ENCODE data around the gene RAMP1. TPM values are rescaled to one million over a fixed set of nuclear protein-coding genes. Genes with fewer than 3 reads are reported as not detected.

RAMP1 gene
- total and polyA plus RNA-seq, 9 of the 15 experiments (the other 6 are each of a cell fraction or from before 2014, with no cell fraction given), result 0.72 to 0.77 TPM; not detected in 7

GRCh38 chr2:237923481-237924163 lies 64.2 kb downstream of the RAMP1 start (continued):
- no peak for TF ChIP-seq CREB3L1 (IDR thresholded peaks at IDR 0.05; ENCODE audit: borderline replicate concordance, low read depth)
- TF ChIP-seq SRSF1 (IDR thresholded peaks at IDR 0.05; ENCODE audit: low read depth, low read length), result no peak
- no peak for TF ChIP-seq PPARD (CRISPR knock-in tag; IDR thresholded peaks at IDR 0.05)
- TF ChIP-seq ZNF324 (CRISPR knock-in tag; IDR thresholded peaks at IDR 0.05), result no peak
- TF ChIP-seq TGIF2 (CRISPR knock-in tag; IDR thresholded peaks at IDR 0.05), result no peak
- TF ChIP-seq ILF3 (IDR thresholded peaks at IDR 0.05; ENCODE audit: borderline replicate concordance), result no peak
- TF ChIP-seq NR2C1 (IDR thresholded peaks at IDR 0.05), result no peak
- TF ChIP-seq NR2C1 (tag; IDR thresholded peaks at IDR 0.05), result no peak
- no peak for TF ChIP-seq ZNF695 (CRISPR knock-in tag; IDR thresholded peaks at IDR 0.05)
- no peak for TF ChIP-seq KLF10 (CRISPR knock-in tag; IDR thresholded peaks at IDR 0.05)
- peak; percentile 35; the same call in 1 of the 2 replicates for TF ChIP-seq PHF8 (IDR thresholded peaks at IDR 0.05; ENCODE audit: borderline replicate concordance, low read length)
- TF ChIP-seq ARNT (IDR thresholded peaks at IDR 0.05), result peak in 1 of 2 experiments; percentile 22; a peak in 1 of 4 replicates
- TF ChIP-seq NCOA1 (IDR thresholded peaks at IDR 0.05; ENCODE audit: low read depth), result no peak
- no peak for TF ChIP-seq SMARCB1 (IDR thresholded peaks at IDR 0.05; ENCODE audit: insufficient read length, low read depth)
- no peak for TF ChIP-seq SAFB2 (IDR thresholded peaks at IDR 0.05; ENCODE audit: borderline replicate concordance, low read depth, low read length, severe bottlenecking)
- TF ChIP-seq TRIM24 (IDR thresholded peaks at IDR 0.05), result peak in 1 of 2 experiments; percentile 11; a peak in 1 of 4 replicates
- no peak for TF ChIP-seq C11orf30 (IDR thresholded peaks at IDR 0.05; ENCODE audit: low read depth)
- TF ChIP-seq ZNF12 (CRISPR knock-in tag; IDR thresholded peaks at IDR 0.05), result no peak
- TF ChIP-seq CEBPZ (IDR thresholded peaks at IDR 0.05; ENCODE audit: borderline replicate concordance, low read depth, low read length), result no peak
- no peak for TF ChIP-seq KHSRP (IDR thresholded peaks at IDR 0.05)
- TF ChIP-seq CBFA2T3 (IDR thresholded peaks at IDR 0.05), result no peak
- TF ChIP-seq SREBF2 (CRISPR knock-in tag; IDR thresholded peaks at IDR 0.05), result no peak
- TF ChIP-seq POU5F1 (IDR thresholded peaks at IDR 0.05; ENCODE audit: borderline replicate concordance, low read depth, low read length, partially characterized antibody), result no peak
- TF ChIP-seq EWSR1 (IDR thresholded peaks at IDR 0.05; ENCODE audit: borderline replicate concordance, low read depth, partially characterized antibody), result no peak
- TF ChIP-seq CHD4 (IDR thresholded peaks at IDR 0.05; ENCODE audit: insufficient read depth, insufficient replicate concordance, low read depth, low read length, poor library complexity, severe bottlenecking), result no peak
